Mucosa of rectum (tissue), 2 donors: ENCODE data around the gene CLIP4.
A peak's percentile ranks its signal among the peaks of the same experiment; 100 is the strongest.

Experiments used
- H3K27ac ChIP-seq, 2 donors: one replicate each; pipeline ENCODE4 v1.7.0; 2013; ENCODE audit warnings: inconsistent platforms in 2 of 2, low read depth in 2 of 2, low read length in 2 of 2
- H3K27me3 ChIP-seq, 2 donors: one replicate each; pipeline ENCODE4 v1.7.0; 2013; ENCODE audit warnings: low read length in 2 of 2; ENCODE audit not compliant: control insufficient read depth in 2 of 2, insufficient read depth in 2 of 2
- H3K36me3 ChIP-seq, 2 donors: one replicate each; pipeline ENCODE4 v1.7.0; 2013; ENCODE audit warnings: low read length in 2 of 2; ENCODE audit not compliant: control insufficient read depth in 2 of 2, insufficient read depth in 2 of 2
- H3K4me1 ChIP-seq, 2 donors: one replicate each; pipeline ENCODE4 v1.7.0; 2013; ENCODE audit warnings: low read length in 2 of 2, mild to moderate bottlenecking in 1 of 2; ENCODE audit not compliant: control insufficient read depth in 2 of 2, insufficient read depth in 2 of 2
- H3K4me3 ChIP-seq, 2 donors: one replicate each; pipeline ENCODE4 v1.7.0; 2013; ENCODE audit warnings: low read length in 2 of 2
- H3K9ac ChIP-seq, 2 donors: one replicate each; pipeline ENCODE4 v1.7.0; 2013; ENCODE audit warnings: low read length in 2 of 2, low read depth in 1 of 2, mild to moderate bottlenecking in 1 of 2
- H3K9me3 ChIP-seq, 2 donors: one replicate each; pipeline ENCODE4 v1.7.0; 2013; ENCODE audit warnings: low read length in 2 of 2; ENCODE audit not compliant: control insufficient read depth in 2 of 2
- donor health status: healthy.
- donor health status: Normal muscosa, but diverticular disease.

The CLIP4 gene

DNA sequence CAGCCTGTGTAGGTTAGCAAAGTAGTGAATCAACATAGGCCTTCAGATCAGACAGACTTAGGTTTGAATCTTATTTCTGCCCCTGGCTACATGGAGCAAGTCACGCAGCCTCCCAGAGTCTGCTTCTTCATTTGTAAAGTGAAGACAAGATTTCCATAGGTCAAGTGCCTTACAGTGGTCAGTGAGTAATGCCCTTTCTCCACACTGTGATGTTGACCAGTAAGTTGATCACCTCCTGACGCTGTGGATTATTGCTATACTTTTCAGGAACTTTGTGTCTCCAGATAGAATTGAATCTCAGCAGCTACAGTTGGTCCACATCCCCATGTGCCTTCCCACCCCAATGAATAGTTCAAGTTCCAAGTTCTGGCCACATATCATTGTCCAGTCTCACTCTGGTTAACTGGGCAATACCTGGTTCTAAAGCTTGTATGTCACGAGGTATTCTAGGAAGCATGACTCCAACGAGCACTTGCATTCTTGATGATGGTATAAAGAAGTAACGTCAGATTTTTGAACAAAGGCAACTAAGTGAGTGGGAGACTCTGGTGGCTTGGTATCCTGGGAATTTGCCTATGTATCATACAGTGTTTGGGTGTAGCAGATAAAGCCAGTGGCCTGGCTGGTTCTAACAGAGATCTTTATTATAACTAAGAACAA, 2.1 kb upstream of the CLIP4 start:
- Histone ChIP-seq H3K27me3 (no peaks in the 10 kb centered on the region), H3K4me3 (no peak overlapping the region), H3K36me3 (no peaks in the 10 kb centered on the region), H3K27ac (no peak overlapping the region), H3K4me1 (peaks cover 0 to 5% of the 10 kb centered on the region in 2 donors), H3K9me3 (no peaks in the 10 kb centered on the region), H3K9ac (no peak overlapping the region)

- no peak overlapping the region for H3K27ac ChIP-seq
- H3K4me3 ChIP-seq, result no peak overlapping the region
- H3K4me1 ChIP-seq, result peaks cover 0 to 5% of the 10 kb centered on the region in 2 donors
- no peaks in the 10 kb centered on the region for H3K36me3 ChIP-seq
- no peaks in the 10 kb centered on the region for H3K27me3 ChIP-seq
- H3K9me3 ChIP-seq, result no peaks in the 10 kb centered on the region
- no peak overlapping the region for H3K9ac ChIP-seq
Observed at GRCh38 chr2:29113891-29114321, 1.3 kb upstream of the CLIP4 start.

DNA sequence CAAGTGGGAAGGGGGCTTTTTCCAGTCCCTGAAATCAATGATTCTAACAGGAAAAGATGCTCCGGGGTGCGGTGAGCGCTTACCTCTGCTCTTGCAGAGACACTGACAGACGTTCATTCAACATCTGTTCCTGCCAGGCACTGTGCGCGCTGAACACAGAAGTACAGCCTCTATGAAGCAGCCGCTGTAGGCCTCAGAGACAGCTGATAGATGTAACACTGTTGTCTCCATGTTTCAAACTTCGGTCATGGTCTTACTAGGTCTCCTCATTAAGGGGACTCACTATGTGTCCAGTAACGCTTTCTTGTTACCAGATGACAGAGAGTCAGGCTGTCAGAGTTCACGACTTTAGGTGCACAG, 649 bp upstream of the CLIP4 start:
- Histone ChIP-seq H3K27ac (peak overlapping the region; percentile 33 to 66), H3K4me3 (peak overlapping the region; percentile 33 to 58), H3K27me3 (no peaks in the 10 kb centered on the region), H3K36me3 (no peaks in the 10 kb centered on the region), H3K4me1 (peaks cover 0 to 5% of the 10 kb centered on the region in 2 donors), H3K9me3 (no peaks in the 10 kb centered on the region), H3K9ac (peak overlapping the region in 1 of 2 donors; percentile 28)

DNA sequence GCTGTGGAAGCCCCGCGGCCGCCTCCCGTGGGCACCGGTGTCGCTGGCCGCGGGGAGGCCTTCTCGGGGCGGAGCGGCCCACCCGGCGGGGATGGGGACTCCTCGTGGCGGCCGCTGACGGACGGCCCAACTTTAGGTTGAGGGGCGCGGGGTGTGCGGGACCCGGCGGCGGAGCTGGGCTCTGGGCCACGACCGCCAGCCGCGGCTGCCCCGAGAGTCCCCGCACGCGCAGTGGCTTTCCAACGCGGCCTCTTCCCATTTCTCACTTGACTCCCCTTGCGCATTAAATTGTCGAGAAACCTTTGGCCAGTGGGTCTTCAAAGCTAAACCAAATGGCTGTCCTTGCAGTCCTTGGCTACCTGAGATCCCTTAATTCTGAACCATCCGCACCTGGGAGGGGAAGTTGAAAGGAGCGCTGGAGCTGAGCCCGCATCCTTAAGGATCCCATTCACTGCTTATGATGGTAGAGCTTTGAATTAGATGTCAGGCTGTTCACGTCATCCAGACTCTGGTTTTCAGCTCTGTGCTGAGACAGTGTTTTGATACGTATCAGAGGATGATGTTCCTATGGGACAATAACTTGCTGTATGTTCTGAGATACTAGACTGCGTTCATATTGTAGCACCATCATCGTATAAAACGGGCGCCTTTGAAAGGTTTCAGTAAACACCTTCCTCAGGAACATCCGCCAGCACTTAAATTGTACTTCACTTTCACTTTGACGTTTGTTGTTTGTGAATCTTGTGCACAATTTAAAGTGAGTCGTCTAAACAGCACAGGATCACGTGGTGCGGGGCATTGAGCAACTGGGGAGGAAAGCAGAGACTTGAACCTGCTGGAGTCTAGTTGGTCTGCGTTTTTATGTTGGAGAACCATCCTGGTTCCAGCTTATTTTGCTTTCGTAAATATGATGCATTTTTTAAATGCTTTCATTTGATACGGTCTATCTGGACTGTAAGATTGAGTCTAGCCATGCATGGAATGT, 874 bp downstream of the CLIP4 start:
- H3K27me3 ChIP-seq, result no peaks in the 10 kb centered on the region
- H3K36me3 ChIP-seq, result no peaks in the 10 kb centered on the region
- H3K4me3 ChIP-seq, result peak overlapping the region; percentile 64 to 83
- H3K27ac ChIP-seq, result peak overlapping the region; percentile 54 to 76
- H3K9me3 ChIP-seq, result no peaks in the 10 kb centered on the region
- H3K4me1 ChIP-seq, result peaks cover 0 to 5% of the 10 kb centered on the region in 2 donors
- peak overlapping the region; percentile 55 to 71 for H3K9ac ChIP-seq

GRCh38 chr2:29117636-29118303, 2.6 kb downstream of the CLIP4 start:
- Histone ChIP-seq H3K27me3 (no peaks in the 10 kb centered on the region), H3K36me3 (no peaks in the 10 kb centered on the region), H3K9ac (no peak overlapping the region), H3K4me3 (no peak overlapping the region), H3K27ac (no peak overlapping the region), H3K9me3 (no peaks in the 10 kb centered on the region), H3K4me1 (peaks cover 0 to 5% of the 10 kb centered on the region in 2 donors)

GRCh38 chr2:29119211-29119610, 4.0 kb downstream of the CLIP4 start:
- H3K4me1 ChIP-seq, result peaks cover 0 to 5% of the 10 kb centered on the region in 2 donors
- H3K36me3 ChIP-seq, result no peaks in the 10 kb centered on the region
- H3K27me3 ChIP-seq, result no peaks in the 10 kb centered on the region
- H3K4me3 ChIP-seq, result no peak overlapping the region
- no peaks in the 10 kb centered on the region for H3K9me3 ChIP-seq
- H3K9ac ChIP-seq, result no peak overlapping the region
- H3K27ac ChIP-seq, result no peak overlapping the region

DNA sequence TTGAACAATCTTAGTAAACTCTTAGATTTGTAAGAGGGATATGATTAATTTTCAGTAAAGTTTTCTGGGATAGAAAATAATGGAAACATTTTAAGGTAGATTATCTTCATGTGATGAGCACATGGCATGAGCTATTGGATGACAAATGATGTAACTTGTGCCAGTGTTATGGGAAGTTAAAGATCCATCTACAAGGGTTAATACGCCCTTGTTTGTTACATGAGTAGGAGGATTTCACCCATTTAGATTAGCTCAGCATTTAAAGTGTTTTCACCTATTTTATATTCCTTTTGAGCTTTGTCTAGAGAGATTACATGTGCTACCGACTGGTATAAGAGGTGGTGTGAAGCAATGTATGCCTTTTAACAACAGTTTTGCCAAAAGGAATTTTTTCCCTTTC, 5.6 kb downstream of the CLIP4 start:
- Histone ChIP-seq H3K27me3 (no peaks in the 10 kb centered on the region), H3K27ac (no peak overlapping the region)

DNA sequence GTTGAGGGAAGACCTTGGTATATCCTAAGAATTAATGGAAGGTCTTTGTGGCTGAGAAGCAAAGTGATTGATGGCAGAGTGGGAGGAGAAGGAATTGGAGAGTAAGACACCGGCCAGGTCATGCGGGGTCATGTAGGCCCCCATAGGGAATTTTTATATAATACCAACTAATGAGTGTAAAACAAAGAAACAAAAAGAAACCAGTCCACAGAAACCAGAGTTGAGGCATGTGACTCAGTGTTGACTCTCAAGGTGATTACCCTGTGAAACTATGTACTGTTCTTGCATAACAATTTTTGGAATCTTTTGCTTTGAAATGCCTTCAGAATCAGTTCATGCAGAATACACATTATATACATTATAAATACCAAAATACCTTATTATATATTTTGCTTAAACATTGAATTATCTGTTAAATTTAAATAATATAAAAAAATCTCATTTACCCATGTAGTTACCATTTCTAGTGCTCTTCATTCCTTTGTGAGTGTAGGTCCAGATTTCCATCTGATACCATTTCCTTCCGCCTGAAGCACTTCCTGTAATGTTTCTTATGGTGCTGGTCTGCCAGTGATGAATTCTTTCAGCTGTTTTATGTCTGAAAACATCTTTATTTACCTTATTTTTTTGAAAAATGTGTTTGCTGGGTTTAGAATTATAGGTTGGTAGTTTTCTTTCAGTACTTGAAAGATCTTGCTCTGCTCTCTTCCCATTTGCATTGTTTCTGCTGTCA, 8.6 kb downstream of the CLIP4 start:
- H3K36me3 ChIP-seq, result no peaks in the 10 kb centered on the region
- no peak overlapping the region for H3K4me3 ChIP-seq
- no peak overlapping the region for H3K9ac ChIP-seq
- H3K4me1 ChIP-seq, result no peaks in the 10 kb centered on the region
- H3K27me3 ChIP-seq, result no peaks in the 10 kb centered on the region
- no peaks in the 10 kb centered on the region for H3K9me3 ChIP-seq
- no peak overlapping the region for H3K27ac ChIP-seq

More for the DNA sequence above, 5.6 kb downstream of the CLIP4 start:
- peaks cover 0 to 3% of the 10 kb centered on the region in 2 donors for H3K4me1 ChIP-seq
- H3K9me3 ChIP-seq, result no peaks in the 10 kb centered on the region
- H3K36me3 ChIP-seq, result no peaks in the 10 kb centered on the region
- H3K4me3 ChIP-seq, result no peak overlapping the region
- H3K9ac ChIP-seq, result no peak overlapping the region

DNA sequence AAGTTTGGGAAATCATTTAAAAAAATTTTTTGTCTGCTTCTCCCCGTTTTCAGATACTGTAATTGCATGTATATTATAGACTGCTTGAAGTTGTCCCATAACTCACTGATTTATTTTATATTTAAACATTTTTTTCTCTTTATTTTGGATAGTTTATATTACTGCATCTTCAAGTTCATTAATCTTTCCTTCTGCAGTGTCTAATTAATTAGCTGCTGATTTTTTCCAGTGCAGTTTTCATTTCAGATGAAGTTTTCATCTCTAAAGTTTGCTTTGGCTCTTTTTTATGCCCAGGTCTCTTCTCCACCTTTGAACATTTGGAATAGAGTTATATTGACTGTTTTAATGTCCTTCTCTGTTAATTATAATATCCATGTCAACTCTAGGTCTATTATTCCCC, 9.3 kb downstream of the CLIP4 start:
- peaks cover 0 to under 1% of the 10 kb centered on the region in 2 donors for H3K4me1 ChIP-seq
- no peaks in the 10 kb centered on the region for H3K36me3 ChIP-seq
- no peaks in the 10 kb centered on the region for H3K27me3 ChIP-seq
- no peak overlapping the region for H3K27ac ChIP-seq
- H3K4me3 ChIP-seq, result no peak overlapping the region
- no peaks in the 10 kb centered on the region for H3K9me3 ChIP-seq
- H3K9ac ChIP-seq, result no peak overlapping the region
